Central memory CD8-positive, alpha-beta T cell (primary cell): ENCODE results near the gene MICA.
"Not testable (repeated sequence)": the region's sequence is repeated elsewhere in the genome, so short reads cannot be mapped to it uniquely, and the experiment has no call there.

ENCODE experiments used
- ATAC-seq: fragments of 150-1000 bp; cut with Tn5 transposase; replicated peaks from 2 replicates; pipeline ENCODE4 v1.10.0; 2022; ENCODE audit warnings: mild to moderate bottlenecking, moderate FRiP score, moderate number of reproducible peaks; ENCODE audit not compliant: poor library complexity, severe bottlenecking; ENCODE audit errors: extremely low read depth
- DNase-seq, 2 donors: peaks; one replicate each; pipeline ENCODE4 v3.0.0; 2021; ENCODE audit warnings: low spot score in 2 of 2
- H3K27ac Mint-ChIP-seq: one replicate; pipeline ENCODE4 v1.8.0; 2022; ENCODE audit warnings: low read depth, mild to moderate bottlenecking, moderate library complexity, mixed read lengths
- H3K27me3 Mint-ChIP-seq: one replicate; pipeline ENCODE4 v1.8.0; 2022; ENCODE audit warnings: mixed read lengths
- H3K36me3 Mint-ChIP-seq: one replicate; pipeline ENCODE4 v1.8.0; 2022; ENCODE audit warnings: mild to moderate bottlenecking, moderate library complexity, mixed read lengths; ENCODE audit not compliant: insufficient read depth
- H3K4me1 Mint-ChIP-seq: one replicate; pipeline ENCODE4 v1.8.0; 2022; ENCODE audit warnings: mixed read lengths
- H3K4me3 Mint-ChIP-seq: one replicate; pipeline ENCODE4 v1.8.0; 2022; ENCODE audit warnings: mild to moderate bottlenecking, moderate library complexity, mixed read lengths
- H3K9me3 Mint-ChIP-seq: one replicate; pipeline ENCODE4 v1.8.0; 2022; ENCODE audit warnings: mixed read lengths

Gene MICA

DNA sequence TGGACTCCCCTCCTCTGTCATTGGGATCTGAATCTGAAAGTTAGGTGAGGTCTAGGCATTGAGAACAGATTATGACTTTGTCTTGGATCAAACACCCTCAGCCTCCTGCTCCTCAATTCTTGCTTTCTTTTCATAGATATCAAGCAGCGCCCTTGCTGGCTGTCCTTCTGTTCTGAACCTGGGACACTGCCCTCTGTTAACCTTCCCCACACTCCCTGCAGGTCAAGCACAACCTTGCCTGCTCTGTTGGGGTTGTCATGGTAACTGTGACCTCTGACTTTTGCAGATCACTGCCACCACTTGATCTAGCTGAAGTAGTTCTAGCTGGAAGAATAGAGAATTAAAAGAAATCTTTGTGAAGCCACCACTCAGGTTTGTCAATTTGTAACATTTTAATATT is 16.4 kb upstream of the MICA start:
- DNase-seq (no peak), ATAC-seq (no peak)
- no peaks in the 10 kb centered on the region for H3K4me1 Mint-ChIP-seq

DNA sequence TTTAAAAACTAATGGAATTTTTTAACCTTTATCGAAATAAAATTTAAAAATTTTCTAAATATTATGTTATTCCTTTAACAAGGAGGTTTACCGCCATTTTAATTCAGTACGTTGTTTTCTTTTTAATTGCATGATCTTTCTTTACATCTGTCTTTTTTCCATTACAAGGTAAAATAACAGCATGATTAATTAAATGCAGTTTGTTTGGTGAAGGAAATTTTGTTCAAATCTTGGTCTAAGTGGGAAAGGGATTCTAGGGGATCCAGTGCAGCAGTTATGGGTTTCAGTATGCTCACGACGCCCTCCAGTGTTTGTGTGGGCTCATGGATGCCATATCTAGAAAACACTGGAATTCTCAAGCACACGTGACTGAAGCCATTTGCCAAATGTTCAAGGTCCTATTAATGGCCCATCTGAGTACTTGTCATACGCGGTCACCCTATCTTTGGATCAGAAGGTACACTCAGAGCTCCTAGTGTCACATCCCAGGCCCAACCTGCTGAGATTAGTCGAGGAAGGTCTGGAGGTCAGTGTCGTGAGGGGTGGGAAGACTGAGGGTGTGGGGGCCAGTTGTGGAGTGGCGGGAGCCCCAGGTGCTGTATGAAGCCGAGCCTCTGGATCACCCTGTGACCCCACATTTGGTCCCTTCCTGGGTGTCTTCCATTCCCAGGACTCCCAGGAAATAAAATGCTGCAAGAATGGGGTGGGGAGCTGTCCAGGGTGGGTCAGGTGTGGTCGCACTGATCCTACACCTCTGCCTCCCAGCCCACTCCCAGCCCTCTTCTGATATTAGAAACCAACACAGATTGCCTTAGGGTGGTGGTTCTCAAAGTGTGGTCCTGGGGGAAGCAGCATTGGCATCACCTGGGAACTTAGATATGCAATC is 14.2 kb upstream of the MICA start:
- not testable (repeated sequence) for ATAC-seq, H3K27me3 Mint-ChIP-seq, H3K4me3 Mint-ChIP-seq, H3K4me1 Mint-ChIP-seq, H3K27ac Mint-ChIP-seq, DNase-seq, H3K9me3 Mint-ChIP-seq, H3K36me3 Mint-ChIP-seq

More for the DNA sequence above, 16.4 kb upstream of the MICA start:
- no peaks in the 10 kb centered on the region for H3K36me3 Mint-ChIP-seq
- H3K4me3 Mint-ChIP-seq: no peak overlapping the region
- H3K27ac Mint-ChIP-seq: no peak overlapping the region
- no peaks in the 10 kb centered on the region for H3K9me3 Mint-ChIP-seq
- H3K27me3 Mint-ChIP-seq: peaks cover 5% of the 10 kb centered on the region

DNA sequence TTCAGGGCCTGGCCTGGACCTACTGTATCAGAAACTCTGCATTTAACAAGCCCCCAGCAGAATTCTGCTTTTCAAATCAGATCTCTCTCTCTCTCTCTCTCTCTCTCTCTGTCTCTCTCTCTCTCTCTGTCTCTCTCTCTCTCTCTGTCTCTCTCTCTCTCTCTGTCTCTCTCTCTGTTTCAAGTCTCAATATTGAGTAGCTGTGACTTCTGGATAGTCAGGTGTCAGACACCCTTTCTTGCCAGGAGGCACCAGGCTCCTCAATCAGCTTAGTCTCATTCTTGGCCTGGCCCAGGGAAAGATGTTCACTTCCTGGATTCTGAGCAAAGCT is 13.6 kb upstream of the MICA start:
- H3K4me1 Mint-ChIP-seq, H3K27me3 Mint-ChIP-seq, H3K9me3 Mint-ChIP-seq, H3K4me3 Mint-ChIP-seq, H3K36me3 Mint-ChIP-seq, H3K27ac Mint-ChIP-seq, ATAC-seq, DNase-seq: not testable (repeated sequence)

DNA sequence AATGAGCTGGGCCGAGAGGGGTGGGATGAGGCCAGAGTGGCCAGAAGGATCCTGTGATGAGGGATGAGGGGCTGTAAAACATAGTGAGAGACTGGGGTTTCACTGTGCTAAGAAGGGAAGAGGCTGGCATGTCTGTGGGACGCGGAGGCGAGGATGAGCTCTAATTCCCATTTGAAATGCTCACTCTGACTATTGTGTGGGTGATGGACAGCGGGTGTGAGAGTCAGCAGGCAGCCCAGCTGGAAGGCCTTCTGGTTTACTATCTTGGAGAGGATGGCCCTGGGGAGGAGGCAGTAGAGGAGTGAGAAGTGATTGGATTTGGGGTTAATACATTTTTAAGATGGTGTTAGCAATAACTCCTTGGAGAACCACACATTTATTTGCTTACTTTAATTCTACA is 9.5 kb upstream of the MICA start:
- Mint-ChIP-seq H3K4me3 (no peak overlapping the region), H3K27me3 (no peaks in the 10 kb centered on the region), H3K36me3 (peaks cover 2% of the 10 kb centered on the region), H3K27ac (no peak overlapping the region), H3K9me3 (no peaks in the 10 kb centered on the region), H3K4me1 (peaks cover 23% of the 10 kb centered on the region)
- DNase-seq: no peak
- no peak for ATAC-seq

DNA sequence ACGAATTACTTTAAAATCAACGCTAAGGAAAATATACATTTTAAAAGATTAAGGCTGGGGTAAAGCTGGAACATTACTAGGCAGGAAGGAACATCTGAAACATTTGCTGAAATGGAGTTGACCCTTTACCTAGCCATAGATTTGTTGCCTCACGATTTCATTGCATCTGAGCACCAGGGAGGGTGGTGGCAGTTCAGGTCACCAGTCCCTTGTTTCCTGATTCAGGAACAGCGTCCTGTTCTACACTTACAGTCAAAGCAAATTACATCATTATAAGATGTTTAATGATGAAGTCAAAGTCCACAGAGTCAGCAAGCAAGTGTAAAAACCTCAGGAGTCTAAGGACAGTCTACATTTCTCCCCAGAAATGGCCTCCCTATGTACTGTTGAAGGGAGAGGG is 9.0 kb upstream of the MICA start:
- Mint-ChIP-seq H3K27ac (no peak overlapping the region), H3K27me3 (no peaks in the 10 kb centered on the region), H3K9me3 (no peaks in the 10 kb centered on the region), H3K4me3 (no peak overlapping the region), H3K36me3 (peaks cover 3% of the 10 kb centered on the region), H3K4me1 (peaks cover 26% of the 10 kb centered on the region)
- DNase-seq (no peak), ATAC-seq (no peak)

DNA sequence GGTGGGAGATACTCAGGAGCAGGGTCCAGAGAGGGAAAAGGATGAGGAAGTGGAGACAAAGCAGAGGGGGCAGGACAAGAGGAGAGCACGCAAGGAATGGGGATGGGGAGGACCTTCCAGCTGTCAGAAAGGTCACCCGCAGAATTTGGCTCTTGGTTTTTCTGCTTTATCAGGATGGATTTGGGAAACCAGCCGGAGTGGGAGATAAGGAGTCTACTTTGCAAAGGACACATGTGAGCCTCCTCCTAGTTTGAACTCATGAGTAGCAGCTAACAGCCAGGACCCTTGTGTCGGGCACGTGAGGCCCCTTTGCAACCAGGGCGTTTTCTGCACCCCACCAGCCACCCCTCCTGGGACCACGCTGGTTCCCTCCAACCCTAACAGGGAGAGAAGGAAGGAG is 7.6 kb upstream of the MICA start:
- no peak overlapping the region for H3K4me3 Mint-ChIP-seq
- H3K27ac Mint-ChIP-seq: no peak overlapping the region
- H3K36me3 Mint-ChIP-seq: peaks cover 9% of the 10 kb centered on the region
- ATAC-seq: no peak
- no peak for DNase-seq
- no peaks in the 10 kb centered on the region for H3K27me3 Mint-ChIP-seq
- H3K9me3 Mint-ChIP-seq: no peaks in the 10 kb centered on the region
- peaks cover 37% of the 10 kb centered on the region for H3K4me1 Mint-ChIP-seq

DNA sequence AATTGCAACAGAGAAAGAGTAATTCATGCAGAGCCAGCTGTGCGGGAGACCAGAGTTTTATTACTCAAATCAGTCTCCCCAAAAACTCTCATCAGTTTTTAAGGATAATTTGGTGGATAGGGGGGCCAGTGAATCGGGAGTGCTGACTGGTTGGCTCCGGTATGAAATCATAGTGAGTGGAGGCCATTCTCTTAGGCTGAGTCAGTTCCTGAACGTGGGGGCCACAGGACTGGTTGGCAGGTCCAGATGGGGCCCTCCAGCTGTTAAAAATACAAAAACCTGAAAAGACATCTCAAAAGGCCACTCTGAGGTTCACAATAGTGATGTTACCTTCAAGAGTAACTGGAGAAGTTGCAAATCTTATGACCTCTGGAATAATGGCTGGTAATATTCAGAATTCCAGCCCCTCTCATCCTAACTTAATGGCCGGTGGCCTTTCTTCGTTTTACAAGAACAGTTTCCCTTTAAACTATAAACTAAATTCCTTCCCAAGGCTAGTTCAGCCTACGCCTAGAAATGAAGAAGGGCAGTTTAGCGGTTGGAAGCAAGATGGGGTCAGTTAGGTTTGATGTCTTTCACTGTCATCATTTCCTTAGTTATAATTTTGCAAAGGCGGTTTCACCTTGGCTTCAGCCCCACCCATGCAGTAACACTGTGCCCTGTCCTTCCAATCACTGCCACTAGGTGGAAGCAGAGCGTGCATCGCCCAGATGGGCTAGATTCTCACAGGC is 6.8 kb upstream of the MICA start:
- Mint-ChIP-seq H3K27ac (no peak overlapping the region), H3K4me3 (peak overlapping the region; percentile 23), H3K9me3 (no peaks in the 10 kb centered on the region), H3K27me3 (no peaks in the 10 kb centered on the region), H3K4me1 (peaks cover 44% of the 10 kb centered on the region), H3K36me3 (peaks cover 11% of the 10 kb centered on the region)
- ATAC-seq (peak; percentile 67), DNase-seq (peak; percentile 84 to 86)

DNA sequence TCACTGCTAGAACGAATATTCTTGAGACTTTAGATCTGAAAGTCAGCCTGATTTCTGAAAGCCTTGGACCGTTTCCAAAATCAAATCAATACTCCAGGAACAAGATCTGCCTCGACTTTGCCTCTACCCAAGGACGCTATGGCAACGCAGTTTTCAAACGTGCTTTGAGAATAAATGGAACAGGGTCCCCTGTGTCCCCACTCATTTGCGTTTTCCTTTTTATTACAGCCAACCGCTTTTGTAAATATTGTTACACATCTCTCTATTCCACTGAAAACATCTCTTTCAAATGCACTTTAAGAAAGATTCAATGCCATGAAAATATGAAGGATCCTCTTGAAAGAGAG is 6.3 kb upstream of the MICA start:
- H3K27ac Mint-ChIP-seq, H3K27me3 Mint-ChIP-seq, ATAC-seq, H3K9me3 Mint-ChIP-seq, DNase-seq: not testable (repeated sequence)
- H3K36me3 Mint-ChIP-seq: peaks cover 13% of the 10 kb centered on the region
- H3K4me1 Mint-ChIP-seq: peaks cover 50% of the 10 kb centered on the region
- peak overlapping the region; percentile 23 for H3K4me3 Mint-ChIP-seq

DNA sequence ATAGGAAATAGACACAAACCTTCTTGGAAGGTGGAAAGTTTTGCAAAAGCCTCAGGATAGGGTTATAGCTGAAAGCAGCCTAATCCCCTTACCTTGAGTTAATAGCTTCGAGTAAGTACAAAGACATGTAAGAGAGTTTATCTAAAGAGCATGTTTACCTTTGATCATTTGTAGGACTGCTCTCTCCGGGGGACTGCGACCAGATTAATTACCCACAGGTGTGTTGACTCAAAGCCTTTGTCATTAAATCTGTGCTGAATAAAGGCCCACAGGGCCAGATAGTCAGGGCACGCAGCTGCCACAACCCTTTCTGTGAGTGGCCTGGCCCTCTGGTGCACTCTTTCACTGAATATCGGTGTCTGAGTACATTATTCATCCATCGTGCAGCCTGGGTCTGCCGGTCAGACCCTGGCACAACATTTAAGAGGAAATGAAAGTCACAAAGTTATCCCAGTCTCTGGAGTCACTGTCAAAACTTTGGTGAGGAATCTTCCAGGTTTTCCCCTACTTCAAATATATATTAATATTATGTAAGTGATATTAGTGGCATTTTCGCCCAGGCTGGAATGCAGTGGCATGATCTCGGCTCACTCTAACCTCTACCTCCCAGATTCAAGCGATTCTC is 5.4 kb upstream of the MICA start:
- ATAC-seq (no peak), DNase-seq (no peak)
- Mint-ChIP-seq H3K36me3 (peaks cover 16% of the 10 kb centered on the region), H3K4me3 (peak overlapping the region; percentile 81), H3K27me3 (no peaks in the 10 kb centered on the region), H3K9me3 (no peaks in the 10 kb centered on the region), H3K4me1 (peaks cover 59% of the 10 kb centered on the region), H3K27ac (no peak overlapping the region)

DNA sequence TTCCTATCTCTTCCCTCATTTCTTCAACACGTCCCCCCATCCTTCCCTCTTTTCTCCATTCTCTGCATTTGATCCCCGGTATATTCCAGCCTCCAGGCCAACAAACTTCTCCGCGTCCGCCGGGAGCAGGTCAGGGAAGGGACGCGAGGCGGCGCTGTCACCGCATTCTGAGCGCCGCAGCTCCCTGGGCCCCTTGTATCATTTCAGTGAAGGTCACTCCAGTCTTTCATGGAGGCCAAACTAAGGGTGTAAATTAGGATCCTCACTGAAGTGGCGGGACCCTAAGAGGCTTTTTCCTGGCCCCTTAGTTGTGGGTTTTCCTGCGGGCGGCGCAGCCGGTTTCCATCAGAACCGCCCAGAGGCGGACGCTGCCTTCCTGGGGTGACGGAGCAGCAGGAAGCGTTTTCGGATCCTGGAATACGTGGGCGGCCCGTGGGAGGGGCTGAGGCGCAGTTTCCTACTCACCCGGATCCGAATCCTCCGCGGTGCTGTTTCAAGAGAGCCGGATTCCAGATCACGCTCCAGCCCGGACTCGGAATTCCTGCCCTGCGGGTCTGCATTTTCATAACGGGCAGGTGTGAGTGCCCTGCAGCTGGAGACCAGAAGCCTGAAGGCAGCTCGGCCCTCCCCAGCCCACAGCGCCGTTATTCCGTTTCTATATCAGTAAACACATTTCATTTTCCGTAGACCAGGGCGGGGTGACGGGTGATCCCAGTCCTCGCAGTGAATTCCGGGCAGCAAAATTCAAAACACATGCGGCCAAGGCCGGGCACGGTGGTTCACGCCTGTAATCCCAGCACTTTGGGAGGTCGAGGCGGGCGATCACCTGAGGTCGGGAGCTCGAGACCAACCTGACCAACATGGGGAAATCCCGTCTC is 3.6 kb upstream of the MICA start:
- H3K4me3 Mint-ChIP-seq: peak overlapping the region; percentile 81

DNA sequence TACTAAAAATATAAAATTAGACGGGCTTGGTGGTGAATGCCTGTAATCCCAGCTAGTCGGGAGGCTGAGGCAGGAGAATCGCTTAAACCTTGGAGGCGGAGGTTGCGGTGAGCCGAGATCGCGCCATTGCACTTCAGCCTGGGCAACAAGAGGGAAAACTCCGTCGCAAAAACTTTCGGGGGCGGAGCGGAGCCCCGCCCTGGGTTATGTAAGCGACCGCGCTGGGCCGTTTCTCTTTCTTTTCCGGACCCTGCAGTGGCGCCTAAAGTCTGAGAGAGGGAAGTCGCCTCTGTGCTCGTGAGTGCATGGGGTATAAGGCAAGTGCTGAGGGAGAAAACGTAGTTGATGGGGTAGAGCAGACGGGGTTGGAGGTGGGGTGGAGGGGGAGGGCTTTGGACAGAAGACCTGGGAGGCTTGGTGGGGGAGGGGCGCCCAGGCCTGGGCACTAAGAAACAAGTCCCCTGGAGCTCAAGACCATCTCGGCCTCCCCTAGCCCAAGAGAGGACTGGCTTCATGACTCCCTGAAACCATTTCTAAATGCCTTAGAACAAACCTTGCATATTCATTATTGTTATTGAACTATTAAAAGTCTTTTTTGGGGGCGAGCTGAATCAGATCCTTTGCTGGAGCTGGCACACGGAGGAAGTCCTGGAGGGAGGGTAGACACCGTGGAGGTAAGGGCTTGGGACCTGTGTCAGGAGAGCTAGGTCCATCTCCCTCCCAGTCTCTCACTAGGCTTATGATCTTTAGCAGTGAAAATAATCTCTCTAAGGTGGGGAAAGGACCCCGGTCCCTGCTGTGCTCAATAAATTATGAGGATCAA is 2.7 kb upstream of the MICA start:
- ATAC-seq (peak; percentile 62), DNase-seq (peak; percentile 33 to 38)
- H3K27ac Mint-ChIP-seq: peak overlapping the region; percentile 80
- peak overlapping the region; percentile 81 for H3K4me3 Mint-ChIP-seq
- H3K27me3 Mint-ChIP-seq: no peaks in the 10 kb centered on the region
- peaks cover 18% of the 10 kb centered on the region for H3K36me3 Mint-ChIP-seq
- no peaks in the 10 kb centered on the region for H3K9me3 Mint-ChIP-seq
- peaks cover 69% of the 10 kb centered on the region for H3K4me1 Mint-ChIP-seq

More for the DNA sequence above, 3.6 kb upstream of the MICA start:
- Mint-ChIP-seq H3K27ac (peak overlapping the region; percentile 80), H3K36me3 (peaks cover 18% of the 10 kb centered on the region), H3K27me3 (no peaks in the 10 kb centered on the region), H3K4me1 (peaks cover 68% of the 10 kb centered on the region), H3K9me3 (no peaks in the 10 kb centered on the region)
- ATAC-seq (peak; percentile 2), DNase-seq (peak; percentile 30 to 35)
